Right renal cortex interstitium (tissue), 3 donors: ENCODE results near the gene SLC41A1. TPM values are rescaled to one million over a fixed set of nuclear protein-coding genes. Genes with fewer than 3 reads are reported as not detected.
"Not testable (repeated sequence)": the region's sequence is repeated elsewhere in the genome, so short reads cannot be mapped to it uniquely, and the experiment has no call there.

Source experiments
- DNase-seq, 3 donors: peaks; one replicate each; pipeline ENCODE4 v3.0.0-alpha.2; 2013; ENCODE audit warnings: low read depth in 3 of 3, low spot score in 2 of 3
- polyA plus RNA-seq, 3 donors: library from polyadenylated mRNA; unstranded; fragments of 120-200 nt; gene quantifications; one replicate each; pipeline ENCODE4 v1.2.1, GENCODE V29; 2013; ENCODE audit not compliant: insufficient read length in 3 of 3

Gene SLC41A1
- polyA plus RNA-seq, 3 donors = 27.9 to 34.3 (median 30.6) TPM

GRCh38 chr1:205823260-205823659 is 10.3 kb upstream of the SLC41A1 start:
- DNase-seq = not testable (repeated sequence)

- DNase-seq = no peak
Measured at GRCh38 chr1:205822397-205822796, 9.4 kb upstream of the SLC41A1 start.

- no peak for DNase-seq
Measured at GRCh38 chr1:205817988-205818387, 5.0 kb upstream of the SLC41A1 start.

- DNase-seq = no peak
Measured at GRCh38 chr1:205817364-205817763, 4.4 kb upstream of the SLC41A1 start.

GRCh38 chr1:205813755-205814058 is 709 bp upstream of the SLC41A1 start:
- DNase-seq = no peak

- DNase-seq = no peak
Measured at GRCh38 chr1:205812271-205812877, 624 bp downstream of the SLC41A1 start.

DNA sequence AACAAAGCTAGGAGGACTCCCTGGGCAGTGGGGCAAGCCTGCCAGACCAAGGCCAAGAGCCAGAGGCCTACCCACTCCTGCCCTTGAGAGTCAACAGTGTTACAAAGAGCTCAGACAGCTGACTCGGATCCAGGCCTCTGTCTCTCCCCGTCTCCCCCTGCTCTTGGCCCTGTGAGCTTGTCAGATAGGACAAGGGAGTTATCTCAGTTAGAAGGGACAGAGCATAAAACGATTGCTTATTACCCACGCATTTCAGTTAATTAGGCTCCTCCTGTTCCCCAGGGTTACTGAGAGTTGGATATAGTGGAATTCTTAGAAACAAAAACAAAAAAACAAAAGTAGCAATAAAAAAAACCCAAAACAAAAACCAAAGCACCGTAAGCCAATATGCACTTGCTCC is 1.3 kb downstream of the SLC41A1 start:
- no peak for DNase-seq

DNA sequence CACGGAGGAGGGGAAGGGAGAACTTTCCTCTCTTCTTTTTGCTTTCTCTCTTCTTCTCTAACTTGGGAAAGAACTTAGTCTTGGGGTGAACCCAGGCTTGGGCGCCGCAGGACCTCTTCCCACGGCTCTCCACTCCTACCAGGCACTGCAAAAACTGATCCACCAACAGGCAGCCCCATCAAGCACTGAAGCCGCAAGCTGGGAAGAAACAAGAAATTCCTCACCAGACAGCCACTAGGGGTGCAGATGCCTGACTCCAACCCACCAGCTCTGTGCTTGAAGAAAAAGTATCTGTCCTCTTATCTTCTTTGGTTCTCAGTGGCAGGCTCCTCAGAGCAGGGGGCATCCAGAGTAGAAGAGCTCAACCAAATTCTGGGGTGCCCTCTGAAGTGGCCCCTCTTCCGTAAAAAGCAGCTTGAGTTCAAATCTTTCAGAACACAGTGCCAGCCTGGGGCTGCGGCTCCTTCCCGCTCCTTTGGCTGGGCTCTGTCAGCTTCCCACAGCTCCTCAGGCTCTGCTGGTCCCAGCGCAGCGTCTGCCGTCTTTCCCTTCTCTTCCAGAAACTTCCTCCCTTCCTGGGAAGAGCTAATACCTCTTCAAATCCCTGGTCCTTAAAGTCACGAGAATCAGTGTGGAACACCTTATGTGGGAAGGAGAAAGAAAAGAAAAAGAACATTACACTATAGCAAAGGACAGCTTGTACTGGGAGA is 2.4 kb downstream of the SLC41A1 start:
- DNase-seq = no peak

GRCh38 chr1:205809942-205810345 is 3.1 kb downstream of the SLC41A1 start:
- DNase-seq = no peak

GRCh38 chr1:205809469-205809868 is 3.5 kb downstream of the SLC41A1 start:
- DNase-seq = no peak

DNA sequence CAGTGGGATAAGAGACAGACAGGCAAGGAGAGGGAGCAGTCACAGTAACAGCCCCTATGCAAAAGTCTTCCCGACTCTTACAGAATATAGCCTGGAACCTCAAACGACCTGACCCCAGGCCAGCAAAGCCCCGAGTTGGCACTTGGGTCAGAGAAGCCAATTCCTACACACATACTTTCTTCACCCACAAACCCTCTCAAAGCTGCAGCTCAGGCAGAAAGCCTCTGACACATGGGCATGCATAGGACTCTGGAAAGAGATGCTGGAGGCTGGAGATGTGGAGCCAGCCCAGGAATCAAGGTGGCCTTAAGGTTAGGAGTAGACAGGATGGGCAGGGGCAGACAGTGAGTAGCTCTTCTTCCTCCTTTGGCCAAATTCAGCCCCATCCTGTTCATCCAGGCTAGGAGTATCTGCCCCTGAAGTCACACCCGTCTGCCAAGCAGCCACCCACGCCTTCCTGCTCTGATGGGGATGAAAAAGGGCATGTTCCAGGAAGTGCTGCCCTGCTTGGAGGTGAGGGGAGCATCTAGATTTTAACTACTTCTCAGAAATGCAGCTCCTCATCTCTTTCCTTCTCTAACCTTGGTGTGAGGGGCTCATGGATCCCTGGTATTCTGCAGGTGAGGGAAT is 7.8 kb downstream of the SLC41A1 start:
- no peak for DNase-seq

DNA sequence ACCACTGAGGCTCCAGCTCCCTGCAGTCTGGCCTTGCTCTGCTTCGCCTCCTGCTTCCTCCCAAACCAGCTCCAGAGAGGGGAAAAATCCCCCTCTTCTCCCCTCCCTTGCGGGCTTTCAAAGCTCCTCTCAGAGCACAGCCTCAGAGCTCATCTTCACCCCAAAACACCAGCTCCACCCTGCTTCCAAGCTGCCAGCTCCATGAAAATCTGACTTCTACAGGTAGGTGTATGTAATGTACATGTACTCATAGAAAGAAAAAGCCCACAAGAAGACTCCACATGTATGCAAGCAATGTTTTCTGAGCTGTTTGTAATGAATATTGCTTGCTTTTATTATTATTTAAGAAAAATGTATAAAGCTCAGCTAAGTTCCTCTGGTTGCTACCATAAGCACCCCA is 8.4 kb downstream of the SLC41A1 start:
- DNase-seq = no peak

DNA sequence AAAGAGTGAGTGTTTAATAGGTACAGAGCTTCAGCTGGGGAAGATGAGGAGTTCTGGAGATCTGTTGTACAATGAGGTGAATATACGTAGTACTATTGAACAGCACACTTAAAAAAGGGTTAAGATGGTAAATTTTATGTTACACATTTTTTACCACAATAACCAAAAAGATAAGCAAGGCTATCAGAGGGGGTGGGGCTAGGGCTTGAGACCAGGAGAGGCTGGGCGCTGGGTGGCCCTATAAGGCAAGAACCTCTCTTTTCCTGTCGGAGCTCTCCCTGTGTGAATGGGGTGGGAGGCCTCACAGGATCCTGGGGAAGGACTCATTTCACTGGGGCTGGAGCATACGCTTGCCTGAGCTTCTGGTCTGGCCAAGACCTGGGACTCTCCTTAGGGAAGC is 9.0 kb downstream of the SLC41A1 start:
- no peak for DNase-seq

DNA sequence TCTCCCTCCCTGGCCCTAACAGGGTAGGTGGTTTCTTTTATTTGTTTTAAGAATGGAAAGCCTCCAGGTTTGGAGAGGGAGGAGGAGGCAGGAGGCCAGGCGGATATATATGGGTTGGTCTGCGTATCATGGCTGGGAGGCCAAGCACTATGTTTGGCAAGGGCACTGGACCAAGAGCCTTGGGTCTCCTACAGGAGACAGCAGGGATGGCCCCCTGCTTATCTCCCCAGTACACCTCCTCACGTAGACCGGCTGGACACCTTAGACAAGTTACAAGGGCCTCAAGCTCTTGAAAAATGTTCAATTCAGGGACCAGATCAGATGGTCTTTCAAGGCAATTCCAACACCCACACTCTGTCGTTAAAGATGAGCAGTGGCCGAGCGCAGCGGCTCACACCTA is 10.9 kb downstream of the SLC41A1 start:
- no peak for DNase-seq

DNA sequence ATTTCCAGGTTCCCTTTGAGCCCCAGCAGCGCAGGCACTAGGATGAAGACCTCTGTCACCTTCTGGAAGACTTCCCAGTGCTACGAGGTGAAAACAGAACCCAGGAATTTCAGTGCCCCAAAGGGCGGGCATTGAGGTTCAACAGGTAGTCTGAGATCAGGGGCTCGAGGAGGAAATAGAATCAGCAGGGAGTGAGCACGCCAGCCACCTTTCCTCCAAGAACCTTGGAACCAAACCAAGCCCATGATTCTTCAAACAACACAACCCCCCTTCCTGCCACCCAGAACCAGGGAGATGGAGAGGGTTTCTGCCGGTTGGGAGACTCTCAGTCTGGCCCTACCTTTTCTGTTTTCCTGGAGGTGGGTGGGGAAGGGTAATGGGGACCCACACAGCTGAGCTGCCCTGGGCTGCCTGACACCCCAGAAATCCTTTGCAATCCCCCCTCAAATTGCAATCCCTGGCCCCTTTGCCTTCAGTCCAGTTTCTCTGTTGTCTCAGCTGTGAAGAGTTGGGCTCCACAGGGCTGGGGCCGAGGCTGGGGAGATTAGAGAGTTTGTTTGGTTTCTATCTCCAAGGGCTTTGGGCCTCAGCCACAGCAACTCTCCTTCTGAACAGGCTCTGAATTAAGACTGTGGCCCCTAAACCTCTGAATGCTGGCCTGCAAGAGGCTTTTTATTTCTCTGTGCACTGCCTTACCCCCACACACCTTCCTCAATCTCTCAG is 11.9 kb downstream of the SLC41A1 start:
- no peak for DNase-seq

DNA sequence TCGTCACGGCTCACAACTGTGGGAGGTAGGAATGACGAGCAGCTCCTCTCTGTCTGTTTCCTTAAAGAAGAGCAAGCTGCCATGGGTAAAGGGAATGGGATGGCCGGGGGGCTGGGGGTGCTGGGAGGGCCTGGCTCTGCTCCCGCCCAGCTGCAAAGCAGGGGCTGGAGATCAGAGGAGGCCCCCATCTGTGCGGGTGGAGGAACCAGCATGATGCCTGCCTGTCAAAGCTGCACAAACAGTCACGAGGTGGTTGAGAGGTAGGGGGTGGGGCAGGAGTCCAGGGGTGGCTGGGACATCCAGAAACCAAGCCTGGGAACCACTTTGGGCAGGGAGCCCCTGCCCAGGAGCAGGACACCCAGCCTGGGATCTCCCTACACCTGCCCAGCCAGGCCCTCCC is 12.6 kb downstream of the SLC41A1 start:
- no peak for DNase-seq

DNA sequence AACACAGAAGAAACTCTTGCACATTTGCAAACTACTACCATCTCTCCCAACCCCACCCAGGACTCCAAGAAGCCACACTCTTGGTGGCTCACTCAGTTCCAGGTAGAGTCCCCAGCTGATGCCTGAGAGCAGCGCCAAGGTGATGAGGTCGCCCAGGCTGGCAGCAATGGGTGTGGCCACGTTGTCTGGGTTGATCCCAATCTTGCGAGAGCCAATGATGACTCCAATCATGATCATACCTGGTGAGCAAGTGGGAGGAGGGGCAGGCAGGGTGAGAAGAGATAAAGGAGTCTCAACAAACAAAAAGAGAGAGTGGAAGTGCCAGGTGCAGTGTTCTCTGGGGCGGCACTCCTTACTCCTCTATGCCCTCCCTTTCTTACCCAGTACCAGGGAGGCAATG is 14.4 kb downstream of the SLC41A1 start:
- DNase-seq = no peak

DNA sequence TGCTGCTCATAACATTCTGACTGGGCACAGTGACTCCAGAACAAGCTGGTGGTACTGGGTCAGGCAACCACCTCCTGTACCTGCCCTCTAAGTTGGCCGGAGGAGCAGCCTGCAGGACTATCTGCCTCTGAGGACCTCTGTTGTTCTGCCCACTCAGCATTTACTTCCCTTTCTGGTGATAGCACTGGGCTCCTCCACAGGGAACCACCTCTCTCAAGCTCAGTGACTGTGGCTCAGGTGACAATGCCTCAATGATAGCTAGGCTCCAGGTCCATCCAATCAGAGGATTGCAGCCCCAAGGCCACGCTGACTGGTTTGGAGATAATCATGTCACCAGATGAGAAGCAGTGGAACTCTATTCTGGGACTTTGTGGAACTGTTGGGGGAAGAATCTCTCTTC is 15.8 kb downstream of the SLC41A1 start:
- no peak for DNase-seq

DNA sequence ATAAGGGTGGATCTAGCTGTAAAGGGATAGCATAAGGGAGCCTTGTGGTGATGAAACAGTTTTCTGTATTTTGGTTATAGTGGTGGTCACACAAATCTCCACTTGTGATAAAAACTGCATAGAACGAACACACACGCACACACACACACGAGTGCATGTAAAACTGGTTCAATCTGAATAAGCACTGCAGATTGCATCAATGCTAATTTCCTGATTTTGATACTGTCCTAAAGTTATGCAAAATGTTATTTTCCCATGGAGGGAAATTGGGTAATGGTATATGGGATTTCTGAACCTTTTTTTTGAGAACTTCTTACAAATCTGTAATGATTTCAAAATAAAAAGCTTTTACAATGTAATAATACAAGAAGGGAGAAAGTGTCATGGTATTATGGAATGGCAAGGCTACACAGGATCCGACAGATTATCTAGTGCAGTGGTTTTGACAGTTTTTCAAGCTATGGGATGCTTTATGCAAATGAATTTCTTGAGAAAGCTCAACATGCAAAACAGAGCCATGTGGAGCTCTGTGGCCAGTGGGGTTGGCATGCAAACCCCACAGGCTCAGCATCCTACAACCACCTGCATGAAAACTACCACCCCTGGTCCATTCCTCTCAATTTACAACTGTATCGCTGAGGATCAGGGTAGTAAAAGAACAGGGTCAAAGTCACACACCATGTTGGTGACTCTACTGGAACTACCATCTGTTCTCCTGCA is 18.8 kb downstream of the SLC41A1 start:
- DNase-seq = no peak

DNA sequence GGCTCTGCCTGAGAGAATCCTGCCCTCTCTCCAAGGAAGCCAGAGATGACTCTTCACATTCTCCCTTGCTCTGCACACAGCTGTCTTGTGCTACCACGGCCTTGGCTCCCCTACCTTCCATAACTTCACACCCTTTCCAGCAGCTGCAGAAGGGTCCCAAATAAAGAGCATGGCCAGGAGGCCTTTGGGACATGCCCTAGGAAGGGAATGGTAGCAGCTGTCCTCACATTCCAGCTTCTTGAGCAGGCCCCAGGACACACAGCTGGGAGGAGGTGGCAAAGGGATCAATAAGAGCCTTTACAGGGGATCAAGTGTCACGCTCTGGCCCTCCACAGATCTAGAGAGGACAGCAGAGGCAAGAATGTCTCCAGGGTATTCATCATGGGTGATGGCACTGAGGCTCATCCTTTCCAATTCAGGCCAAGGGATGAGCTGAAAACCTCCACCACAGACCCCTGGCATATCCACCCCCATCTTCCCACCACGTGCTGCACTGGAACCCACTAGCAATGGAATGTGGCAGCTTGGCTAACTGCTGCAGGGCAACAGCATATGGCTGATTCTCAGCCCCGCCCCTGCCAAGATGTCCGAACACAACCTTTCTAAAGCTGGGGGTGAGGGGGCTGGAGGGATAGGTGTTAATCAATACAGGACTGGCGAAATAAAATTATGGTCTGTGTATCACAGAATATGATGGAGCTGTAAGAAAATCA is 19.9 kb downstream of the SLC41A1 start:
- no peak for DNase-seq
